ENCODE results near the gene SEMA3A.
"Not testable (repeated sequence)": the region's sequence is repeated elsewhere in the genome, so short reads cannot be mapped to it uniquely, and the experiment has no call there.

The SEMA3A gene

DNA sequence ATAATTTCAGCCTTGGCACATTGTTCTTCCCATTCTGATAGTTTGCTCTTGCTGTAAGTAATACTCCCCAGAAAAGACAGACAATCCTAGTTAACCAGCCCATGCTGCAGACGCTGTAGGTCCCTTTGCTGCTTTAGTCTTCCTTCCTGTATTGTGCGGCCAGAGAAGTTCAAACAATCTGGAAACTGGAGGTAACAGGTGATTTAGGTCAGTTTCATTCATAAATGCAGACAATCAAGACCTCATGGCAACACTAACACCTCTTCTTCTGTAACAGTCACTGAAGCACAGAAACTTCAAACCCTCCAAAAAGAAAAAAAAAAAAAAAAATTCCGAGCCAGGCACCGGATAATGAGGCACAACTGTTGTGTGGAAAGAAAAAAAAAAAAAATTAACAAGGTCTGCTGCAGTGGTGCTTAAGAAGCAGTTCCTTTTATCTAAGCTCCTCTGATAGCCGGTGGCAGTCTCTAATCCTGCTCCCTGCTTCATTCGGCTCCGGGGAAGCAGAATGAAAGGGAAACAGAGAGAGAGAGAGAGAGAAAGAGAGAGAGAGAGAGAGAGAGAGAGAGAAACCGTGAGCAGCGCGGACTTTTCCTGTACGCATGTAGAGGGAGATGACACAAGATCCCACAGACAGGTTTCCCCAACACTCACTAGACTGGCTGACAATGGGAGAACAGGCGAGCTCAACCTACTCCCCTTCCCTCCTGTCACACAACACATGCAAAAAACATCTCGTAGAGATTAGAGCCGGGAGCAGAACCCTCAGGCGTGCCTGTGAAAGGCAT lies at the start of gene SEMA3A:
SEMA3A (minus strand) TSS at position 306 of the 788 bp plus-strand sequence; CDS start at position 103, 203 bp downstream.
- Histone ChIP-seq H3K9ac (ENCODE audit: low read length) (no peak within 1 kb of the TSS), H3K79me2 (ENCODE audit: insufficient read depth, low read length) (no peaks in the 10 kb centered on the region), H2AFZ (ENCODE audit: low read depth, low read length, severe bottlenecking) (no peak within 1 kb of the TSS), H3K9me3 (ENCODE audit: insufficient read depth, low read length) (no peaks in the 10 kb centered on the region), H3K9me2 (replicated peaks; ENCODE audit: insufficient read depth, low read length) (no peaks in the 10 kb centered on the region), H3K27ac (ENCODE audit: low read depth, low read length) (no peak within 1 kb of the TSS), H3K4me3 (ENCODE audit: insufficient read depth, low read length, poor library complexity, severe bottlenecking) (no peak within 1 kb of the TSS), H4K20me1 (ENCODE audit: low read depth, low read length) (0 out of 2 replicates have a peak, but pooled peaks cover 2% of the 10 kb centered on the region), H3K4me2 (ENCODE audit: low read depth, low read length, poor library complexity, severe bottlenecking) (no peak within 1 kb of the TSS), H3F3A (ENCODE audit: insufficient read depth) (no peaks in the 10 kb centered on the region), H3K36me3 (ENCODE audit: low read length) (no peaks in the 10 kb centered on the region), H3K27me3 (ENCODE audit: low read length) (no peaks in the 10 kb centered on the region)
- TF ChIP-seq, protein P1, sequence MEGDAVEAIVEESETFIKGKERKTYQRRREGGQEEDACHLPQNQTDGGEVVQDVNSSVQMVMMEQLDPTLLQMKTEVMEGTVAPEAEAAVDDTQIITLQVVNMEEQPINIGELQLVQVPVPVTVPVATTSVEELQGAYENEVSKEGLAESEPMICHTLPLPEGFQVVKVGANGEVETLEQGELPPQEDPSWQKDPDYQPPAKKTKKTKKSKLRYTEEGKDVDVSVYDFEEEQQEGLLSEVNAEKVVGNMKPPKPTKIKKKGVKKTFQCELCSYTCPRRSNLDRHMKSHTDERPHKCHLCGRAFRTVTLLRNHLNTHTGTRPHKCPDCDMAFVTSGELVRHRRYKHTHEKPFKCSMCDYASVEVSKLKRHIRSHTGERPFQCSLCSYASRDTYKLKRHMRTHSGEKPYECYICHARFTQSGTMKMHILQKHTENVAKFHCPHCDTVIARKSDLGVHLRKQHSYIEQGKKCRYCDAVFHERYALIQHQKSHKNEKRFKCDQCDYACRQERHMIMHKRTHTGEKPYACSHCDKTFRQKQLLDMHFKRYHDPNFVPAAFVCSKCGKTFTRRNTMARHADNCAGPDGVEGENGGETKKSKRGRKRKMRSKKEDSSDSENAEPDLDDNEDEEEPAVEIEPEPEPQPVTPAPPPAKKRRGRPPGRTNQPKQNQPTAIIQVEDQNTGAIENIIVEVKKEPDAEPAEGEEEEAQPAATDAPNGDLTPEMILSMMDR (IDR thresholded peaks at IDR 0.05; ENCODE audit: insufficient read depth, low read length, poor library complexity, severe bottlenecking): no peak
- TF ChIP-seq EZH2phosphoT487 (conservative IDR thresholded peaks at IDR 0.05; ENCODE audit: low read length): no peak

GRCh38 chr7:84243037-84243436 lies 48.4 kb upstream of the SEMA3A start:
- not testable (repeated sequence) for H3K36me3 ChIP-seq (ENCODE audit: low read length); H3K27ac ChIP-seq (ENCODE audit: low read depth, low read length); H3K9me3 ChIP-seq (ENCODE audit: insufficient read depth, low read length); H3K4me2 ChIP-seq (ENCODE audit: low read depth, low read length, poor library complexity, severe bottlenecking); H3F3A ChIP-seq (ENCODE audit: insufficient read depth); H3K4me3 ChIP-seq (ENCODE audit: insufficient read depth, low read length, poor library complexity, severe bottlenecking); H3K9me2 ChIP-seq (replicated peaks; ENCODE audit: insufficient read depth, low read length); H4K20me1 ChIP-seq (ENCODE audit: low read depth, low read length); H3K27me3 ChIP-seq (ENCODE audit: low read length); H2AFZ ChIP-seq (ENCODE audit: low read depth, low read length, severe bottlenecking); H3K9ac ChIP-seq (ENCODE audit: low read length); H3K79me2 ChIP-seq (ENCODE audit: insufficient read depth, low read length)

- H3K36me3 ChIP-seq (ENCODE audit: low read length): no peaks in the 10 kb centered on the region
- no peak overlapping the region for H3K4me3 ChIP-seq (ENCODE audit: insufficient read depth, low read length, poor library complexity, severe bottlenecking)
- no peaks in the 10 kb centered on the region for H3F3A ChIP-seq (ENCODE audit: insufficient read depth)
- H3K9ac ChIP-seq (ENCODE audit: low read length): no peak overlapping the region
- H2AFZ ChIP-seq (ENCODE audit: low read depth, low read length, severe bottlenecking): no peak overlapping the region
- H3K9me3 ChIP-seq (ENCODE audit: insufficient read depth, low read length): no peaks in the 10 kb centered on the region
- no peaks in the 10 kb centered on the region for H3K27me3 ChIP-seq (ENCODE audit: low read length)
- H3K9me2 ChIP-seq (replicated peaks; ENCODE audit: insufficient read depth, low read length): no peaks in the 10 kb centered on the region
- H3K27ac ChIP-seq (ENCODE audit: low read depth, low read length): no peak overlapping the region
- no peaks in the 10 kb centered on the region for H4K20me1 ChIP-seq (ENCODE audit: low read depth, low read length)
- no peak overlapping the region for H3K4me2 ChIP-seq (ENCODE audit: low read depth, low read length, poor library complexity, severe bottlenecking)
- H3K79me2 ChIP-seq (ENCODE audit: insufficient read depth, low read length): no peaks in the 10 kb centered on the region
- no peak for TF ChIP-seq EZH2phosphoT487 (conservative IDR thresholded peaks at IDR 0.05; ENCODE audit: low read length)
- TF ChIP-seq, protein P1 (IDR thresholded peaks at IDR 0.05; ENCODE audit: insufficient read depth, low read length, poor library complexity, severe bottlenecking): no peak
Observed at GRCh38 chr7:84238596-84238995, 44.0 kb upstream of the SEMA3A start.

DNA sequence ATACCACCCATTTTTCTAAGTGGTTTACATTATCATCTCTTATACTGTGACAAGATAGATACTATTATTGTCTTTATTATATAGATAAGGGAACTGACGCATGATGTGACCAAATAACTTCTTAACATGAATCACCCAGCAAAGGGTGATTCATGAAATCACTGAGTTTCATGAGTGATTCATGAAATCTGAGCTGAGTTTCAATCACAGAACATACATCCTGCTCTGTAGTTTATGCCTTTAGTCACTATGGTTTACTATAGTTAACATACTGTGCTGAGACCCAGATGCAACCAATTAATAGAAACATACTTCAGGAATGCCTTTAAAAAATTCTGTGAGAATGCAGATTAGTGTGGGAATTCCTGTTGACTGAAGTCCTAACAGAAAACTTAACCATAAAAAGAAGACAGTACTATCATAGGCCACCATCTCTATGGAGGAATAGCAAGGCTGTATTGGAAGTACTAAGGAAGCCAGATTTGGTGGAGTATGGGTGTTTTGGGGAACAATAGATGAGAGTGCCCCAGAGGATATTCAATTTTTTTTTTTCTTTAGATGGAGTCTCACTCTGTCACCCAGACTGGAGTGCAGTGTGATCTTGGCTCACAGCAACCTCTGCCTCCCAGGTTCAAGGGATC lies 43.1 kb upstream of the SEMA3A start:
- no peak overlapping the region for H3K4me3 ChIP-seq (ENCODE audit: insufficient read depth, low read length, poor library complexity, severe bottlenecking)
- H3K27me3 ChIP-seq (ENCODE audit: low read length): no peaks in the 10 kb centered on the region
- H3F3A ChIP-seq (ENCODE audit: insufficient read depth): no peaks in the 10 kb centered on the region
- no peak overlapping the region for H3K27ac ChIP-seq (ENCODE audit: low read depth, low read length)
- H3K4me2 ChIP-seq (ENCODE audit: low read depth, low read length, poor library complexity, severe bottlenecking): no peak overlapping the region
- no peak overlapping the region for H2AFZ ChIP-seq (ENCODE audit: low read depth, low read length, severe bottlenecking)
- H3K36me3 ChIP-seq (ENCODE audit: low read length): no peaks in the 10 kb centered on the region
- no peaks in the 10 kb centered on the region for H3K9me2 ChIP-seq (replicated peaks; ENCODE audit: insufficient read depth, low read length)
- no peak overlapping the region for H3K9ac ChIP-seq (ENCODE audit: low read length)
- TF ChIP-seq, protein P1 (IDR thresholded peaks at IDR 0.05; ENCODE audit: insufficient read depth, low read length, poor library complexity, severe bottlenecking): no peak
- no peak for TF ChIP-seq EZH2phosphoT487 (conservative IDR thresholded peaks at IDR 0.05; ENCODE audit: low read length)
- no peaks in the 10 kb centered on the region for H3K79me2 ChIP-seq (ENCODE audit: insufficient read depth, low read length)
- no peaks in the 10 kb centered on the region for H3K9me3 ChIP-seq (ENCODE audit: insufficient read depth, low read length)
- H4K20me1 ChIP-seq (ENCODE audit: low read depth, low read length): no peaks in the 10 kb centered on the region

Measured in SU-DHL-6 (cell line).